Measurements from ENCODE around the gene POP4.

- TF ChIP-seq GATA3 (IDR thresholded peaks at IDR 0.05; ENCODE audit: low read depth, low read length) (no peak), GATA2 (IDR thresholded peaks at IDR 0.05; ENCODE audit: low read depth, low read length) (no peak)
These were observed 12.2 kb upstream of the POP4 start for GRCh38 chr19:29593869-29594268.
